ENCODE data around the gene MYO1A.

- no peak for TF ChIP-seq POLR2AphosphoS5 (IDR thresholded peaks at IDR 0.05)
- no peak for TF ChIP-seq CTCF (IDR thresholded peaks at IDR 0.05; ENCODE audit: poor library complexity, severe bottlenecking)
- no peak for TF ChIP-seq TAF1 (IDR thresholded peaks at IDR 0.05; ENCODE audit: low read depth)
- TF ChIP-seq EZH2 (IDR thresholded peaks at IDR 0.05; ENCODE audit: borderline replicate concordance, insufficient read depth, low read length, poor library complexity, severe bottlenecking): no peak
- no peak for TF ChIP-seq EP300 (conservative IDR thresholded peaks at IDR 0.05; ENCODE audit: poor library complexity, severe bottlenecking)
- no peak for TF ChIP-seq SMC3 (conservative IDR thresholded peaks at IDR 0.05; ENCODE audit: poor library complexity)
- no peak for TF ChIP-seq RAD21 (conservative IDR thresholded peaks at IDR 0.05)
- no peak for TF ChIP-seq MXI1 (conservative IDR thresholded peaks at IDR 0.05; ENCODE audit: poor library complexity, severe bottlenecking)
- TF ChIP-seq REST (IDR thresholded peaks at IDR 0.05; ENCODE audit: borderline replicate concordance): no peak
These were observed 55.6 kb downstream of the MYO1A start for GRCh38 chr12:56994231-56994746.
